Transverse colon (tissue), 4 donors: ENCODE results near the gene SEC61B.

Experiments used
- CTCF ChIP-seq, 5 experiments: fragments of 200-600 bp in 3 of 5; fragments of 450-650 bp in 2 of 5; sonication (generic) in 3 of 5; IDR thresholded peaks; 1 replicate in 2 of 5; 2 replicates in 3 of 5; pipeline ENCODE4 v1.5.1; 2016 to 2017; ENCODE audit warnings: antibody characterized with exemption in 5 of 5, inconsistent platforms in 3 of 5, mild to moderate bottlenecking in 2 of 5, moderate library complexity in 1 of 5
- EP300 ChIP-seq: sonication (generic); formaldehyde crosslinking; IDR thresholded peaks from one replicate; pipeline ENCODE4 v1.6.1; 2017; ENCODE audit warnings: antibody characterized with exemption, low read depth
- POLR2A ChIP-seq: fragments of 450-650 bp; IDR thresholded peaks from one replicate; pipeline ENCODE4 v1.6.1; 2016; ENCODE audit warnings: antibody characterized with exemption, mild to moderate bottlenecking, moderate library complexity
- POLR2AphosphoS5 ChIP-seq, 3 donors: sonication (generic); formaldehyde crosslinking; IDR thresholded peaks; one replicate each; pipeline ENCODE4 v1.6.1; 2016; ENCODE audit warnings: antibody characterized with exemption in 3 of 3

GRCh38 chr9:99189887-99190596 lies 32.0 kb upstream of the SEC61B start:
- TF ChIP-seq CTCF (IDR thresholded peaks at IDR 0.05), result no peak
- no peak for TF ChIP-seq POLR2A
- TF ChIP-seq POLR2AphosphoS5 (IDR thresholded peaks at IDR 0.05), result no peak
- TF ChIP-seq EP300, result no peak
